Colonic mucosa (tissue), 4 donors: ENCODE results near the gene FBXO47. TPM values are rescaled to one million over a fixed set of nuclear protein-coding genes. Genes with fewer than 3 reads are reported as not detected.

ENCODE experiments used
- DNase-seq: peaks from one replicate; pipeline ENCODE4 v3.0.0-alpha.2; 2020
- H3K27ac ChIP-seq: fragments of 200-600 bp; one replicate; pipeline ENCODE4 v1.8.0; 2021
- H3K27me3 ChIP-seq: fragments of 200-600 bp; one replicate; pipeline ENCODE4 v1.8.0; 2021
- H3K36me3 ChIP-seq: fragments of 200-600 bp; one replicate; pipeline ENCODE4 v1.8.0; 2021
- H3K4me1 ChIP-seq: fragments of 200-600 bp; one replicate; pipeline ENCODE4 v1.8.0; 2021; ENCODE audit warnings: mild to moderate bottlenecking
- H3K4me3 ChIP-seq: fragments of 200-600 bp; one replicate; pipeline ENCODE4 v1.8.0; 2021
- H3K9ac ChIP-seq, 2 donors: one replicate each; pipeline ENCODE4 v1.7.0; 2013; ENCODE audit warnings: control low read depth in 2 of 2, low read depth in 2 of 2, low read length in 2 of 2
- H3K9me3 ChIP-seq: fragments of 200-600 bp; one replicate; pipeline ENCODE4 v1.8.0; 2021
- intact Hi-C: fragments of 100-400 bp; cut with DNase I; formaldehyde crosslinking; loops from one replicate; pipeline ENCODE4 v1.14.1; 2022
- total RNA-seq, 2 donors: library from RNA; stranded (reverse); fragmentation: NEBNext Ultra II Directional in 1 of 2; extraction: Animal tissue kit (Norgen Biotek cat#: 25700) in 1 of 2; gene quantifications; one replicate each; pipeline ENCODE4 v1.2.1, GENCODE V29; 2021
- TF ChIP-seq, protein P1 (sequence below): fragments of 200-600 bp; IDR thresholded peaks from one replicate; pipeline ENCODE4 v1.8.0; 2022; ENCODE audit warnings: antibody characterized with exemption, mild to moderate bottlenecking
- donor health status: healthy.
- donor health status: DM: no; HTN: no; CAD: no.
- donor health status: DM: no; HTN: no; CAD: no.

Gene FBXO47
- total RNA-seq, 2 donors from 2014 or later = not detected

GRCh38 chr17:39014044-39014794 lies 47.0 kb upstream of the FBXO47 start:
- no peak overlapping the region for H3K27ac ChIP-seq

DNA sequence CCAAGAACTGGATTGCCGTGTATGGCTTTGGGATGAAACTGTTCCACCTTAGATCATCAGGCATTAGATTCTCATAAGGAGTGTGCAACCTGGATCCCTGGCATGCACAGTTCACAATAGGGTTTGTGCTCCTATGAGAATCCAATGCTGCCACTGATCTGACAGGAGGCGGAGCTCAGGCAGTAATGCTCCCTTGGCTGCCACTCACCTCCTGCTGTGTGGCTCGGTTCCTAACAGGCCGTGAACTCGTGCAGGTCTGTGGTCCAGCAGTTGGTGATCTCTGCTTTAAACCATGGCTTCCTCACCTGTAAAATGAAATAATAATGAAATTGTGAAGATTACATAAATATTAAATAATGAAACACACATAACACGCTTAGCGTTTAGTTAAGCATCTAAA lies 45.5 kb upstream of the FBXO47 start:
- Histone ChIP-seq H3K36me3 (no peaks in the 10 kb centered on the region), H3K9me3 (no peaks in the 10 kb centered on the region), H3K27me3 (no peaks in the 10 kb centered on the region), H3K27ac (no peak overlapping the region), H3K4me3 (no peak overlapping the region), H3K9ac (no peak overlapping the region), H3K4me1 (no peaks in the 10 kb centered on the region)
- DNase-seq = no peak
- intact Hi-C loops = no loop called here
- TF ChIP-seq, protein P1, sequence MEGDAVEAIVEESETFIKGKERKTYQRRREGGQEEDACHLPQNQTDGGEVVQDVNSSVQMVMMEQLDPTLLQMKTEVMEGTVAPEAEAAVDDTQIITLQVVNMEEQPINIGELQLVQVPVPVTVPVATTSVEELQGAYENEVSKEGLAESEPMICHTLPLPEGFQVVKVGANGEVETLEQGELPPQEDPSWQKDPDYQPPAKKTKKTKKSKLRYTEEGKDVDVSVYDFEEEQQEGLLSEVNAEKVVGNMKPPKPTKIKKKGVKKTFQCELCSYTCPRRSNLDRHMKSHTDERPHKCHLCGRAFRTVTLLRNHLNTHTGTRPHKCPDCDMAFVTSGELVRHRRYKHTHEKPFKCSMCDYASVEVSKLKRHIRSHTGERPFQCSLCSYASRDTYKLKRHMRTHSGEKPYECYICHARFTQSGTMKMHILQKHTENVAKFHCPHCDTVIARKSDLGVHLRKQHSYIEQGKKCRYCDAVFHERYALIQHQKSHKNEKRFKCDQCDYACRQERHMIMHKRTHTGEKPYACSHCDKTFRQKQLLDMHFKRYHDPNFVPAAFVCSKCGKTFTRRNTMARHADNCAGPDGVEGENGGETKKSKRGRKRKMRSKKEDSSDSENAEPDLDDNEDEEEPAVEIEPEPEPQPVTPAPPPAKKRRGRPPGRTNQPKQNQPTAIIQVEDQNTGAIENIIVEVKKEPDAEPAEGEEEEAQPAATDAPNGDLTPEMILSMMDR = no peak

More at GRCh38 chr17:39014044-39014794, 47.0 kb upstream of the FBXO47 start:
- H3K4me3 ChIP-seq = no peak overlapping the region
- no peaks in the 10 kb centered on the region for H3K9me3 ChIP-seq
- DNase-seq = no peak
- H3K36me3 ChIP-seq = no peaks in the 10 kb centered on the region
- no peak overlapping the region for H3K9ac ChIP-seq
- no peaks in the 10 kb centered on the region for H3K27me3 ChIP-seq
- H3K4me1 ChIP-seq = no peaks in the 10 kb centered on the region
- TF ChIP-seq, protein P1 = no peak
- intact Hi-C loops = no loop called here

DNA sequence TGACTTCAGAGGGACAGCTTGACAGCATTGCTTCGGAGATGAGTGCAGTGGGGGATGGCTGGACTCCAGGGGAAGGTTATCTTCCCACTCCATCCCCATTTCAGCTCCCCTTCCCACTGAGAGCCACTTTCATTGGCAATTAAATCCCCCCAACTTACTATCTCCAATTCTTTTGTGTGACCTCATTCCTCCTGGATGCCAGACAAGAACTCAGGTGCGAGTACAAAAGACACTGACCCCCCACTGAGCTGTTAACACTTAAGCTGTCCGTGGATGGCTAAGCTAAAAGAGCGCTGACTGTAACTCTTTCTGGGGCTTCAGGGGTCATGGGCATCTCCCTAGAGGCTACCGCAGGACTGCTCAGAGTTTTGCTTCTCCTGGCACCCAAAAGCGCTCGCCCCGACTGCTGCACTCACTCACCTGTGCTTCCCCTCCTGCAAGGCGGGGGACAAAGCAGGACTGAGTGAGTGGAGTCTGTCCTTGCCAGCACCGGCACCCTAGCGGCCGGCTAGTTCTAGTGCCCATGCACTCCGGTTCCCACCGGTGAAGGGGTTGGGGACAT lies 44.8 kb upstream of the FBXO47 start:
- no peak overlapping the region for H3K4me3 ChIP-seq
- no peaks in the 10 kb centered on the region for H3K4me1 ChIP-seq
- H3K9ac ChIP-seq = no peak overlapping the region
- H3K9me3 ChIP-seq = no peaks in the 10 kb centered on the region
- DNase-seq = no peak
- no peak overlapping the region for H3K27ac ChIP-seq
- H3K27me3 ChIP-seq = no peaks in the 10 kb centered on the region
- TF ChIP-seq, protein P1 = no peak
- intact Hi-C loops = no loop called here
- H3K36me3 ChIP-seq = no peaks in the 10 kb centered on the region

- H3K27ac ChIP-seq = no peak overlapping the region
- H3K36me3 ChIP-seq = no peaks in the 10 kb centered on the region
- H3K27me3 ChIP-seq = no peaks in the 10 kb centered on the region
- no peak overlapping the region for H3K4me3 ChIP-seq
- H3K9ac ChIP-seq = no peak overlapping the region
- no peaks in the 10 kb centered on the region for H3K9me3 ChIP-seq
- TF ChIP-seq, protein P1 = no peak
- intact Hi-C loops = no loop called here
- no peaks in the 10 kb centered on the region for H3K4me1 ChIP-seq
- no peak for DNase-seq
These were observed 42.4 kb upstream of the FBXO47 start for GRCh38 chr17:39009581-39010001.

GRCh38 chr17:39008633-39009032 lies 41.4 kb upstream of the FBXO47 start:
- Histone ChIP-seq H3K27ac (no peak overlapping the region), H3K27me3 (no peaks in the 10 kb centered on the region), H3K36me3 (no peaks in the 10 kb centered on the region), H3K9me3 (no peaks in the 10 kb centered on the region), H3K9ac (no peak overlapping the region), H3K4me3 (no peak overlapping the region), H3K4me1 (no peaks in the 10 kb centered on the region)
- DNase-seq = no peak
- intact Hi-C loops = no loop called here
- TF ChIP-seq, protein P1 = no peak
